Panc1 (cell line): ENCODE results near the gene TXN2. TPM values are rescaled to one million over a fixed set of nuclear protein-coding genes. Genes with fewer than 3 reads are reported as not detected.

Experiments
- ATAC-seq: fragments of 200-7000 bp; cut with Tn5 transposase; 2 replicates; pipeline ENCODE4 v1.9.1; 2020; ENCODE audit warnings: mild to moderate bottlenecking, moderate library complexity
- BruUV-seq: library from RNA; stranded (reverse); fragments of 400-500 nt; replicated peaks from 2 replicates; lab custom pipeline; 2021; lab: Mats Ljungman, UMichigan
- CTCF ChIA-PET: fragments of 300-600 bp; sonication (Branson Sonifier 250); formaldehyde crosslinking; loops from one replicate; lab custom pipeline; 2022; ENCODE audit warnings: antibody characterized with exemption; lab: Charles Lee
- POLR2A ChIA-PET: fragments of 300-600 bp; sonication (Branson Sonifier 250); formaldehyde crosslinking; loops from one replicate; lab custom pipeline; 2022; ENCODE audit warnings: antibody characterized with exemption; lab: Charles Lee
- DNase-seq: peaks from one replicate; pipeline ENCODE4 v3.0.0-alpha.2; 2010; ENCODE audit warnings: low read depth, low spot score
- H3K27ac ChIP-seq: 2 replicates; pipeline ENCODE4 v1.5.1; 2011; ENCODE audit warnings: mild to moderate bottlenecking, low read length, inconsistent platforms
- H3K27me3 ChIP-seq: fragments of 200-500 bp; sonication (Bioruptor generic); 2 replicates; pipeline ENCODE4 v1.6.0; 2014; ENCODE audit warnings: low read length, inconsistent platforms; ENCODE audit not compliant: control insufficient read depth, insufficient read depth
- H3K36me3 ChIP-seq: fragments of 200-500 bp; sonication (Bioruptor generic); 2 replicates; pipeline ENCODE4 v1.5.1; 2014; ENCODE audit warnings: inconsistent platforms, mild to moderate bottlenecking, low read length, moderate library complexity; ENCODE audit not compliant: control insufficient read depth, insufficient read depth
- H3K4me1 ChIP-seq: 2 replicates; pipeline ENCODE4 v1.5.1; 2011; ENCODE audit warnings: inconsistent platforms, mild to moderate bottlenecking, low read length, moderate library complexity; ENCODE audit not compliant: control insufficient read depth, insufficient read depth
- H3K4me3 ChIP-seq, 2 experiments: 2 replicates each; pipeline ENCODE4 v1.5.1; 2011 to 2012; ENCODE audit warnings: low read depth in 2 of 2, low read length in 2 of 2, mild to moderate bottlenecking in 2 of 2, inconsistent platforms in 1 of 2, moderate library complexity in 1 of 2
- H3K9me3 ChIP-seq: fragments of 200-500 bp; sonication (Bioruptor generic); 2 replicates; pipeline ENCODE4 v1.5.1; 2014; ENCODE audit warnings: low read depth, mild to moderate bottlenecking, inconsistent platforms, low read length, moderate library complexity; ENCODE audit not compliant: control insufficient read depth, insufficient read depth
- CTCF ChIP-seq: fragments of 450-650 bp; IDR thresholded peaks from 2 replicates; pipeline ENCODE4 v1.5.1; 2017; ENCODE audit warnings: mild to moderate bottlenecking
- POLR2AphosphoS5 ChIP-seq: IDR thresholded peaks from 2 replicates; pipeline ENCODE4 v1.6.1; 2012; ENCODE audit warnings: mild to moderate bottlenecking, low read depth, low read length, moderate library complexity
- REST ChIP-seq, 2 experiments: IDR thresholded peaks; 2 replicates each; pipeline ENCODE4 v1.6.1; 2011 to 2012; ENCODE audit warnings: low read depth in 2 of 2, control low read depth in 1 of 2, low read length in 1 of 2, mild to moderate bottlenecking in 1 of 2, moderate library complexity in 1 of 2; ENCODE audit not compliant: insufficient read depth in 1 of 2
- SIN3A ChIP-seq: IDR thresholded peaks from 2 replicates; pipeline ENCODE4 v1.6.1; 2012; ENCODE audit warnings: low read depth, mild to moderate bottlenecking, low read length, moderate library complexity, borderline replicate concordance; ENCODE audit not compliant: insufficient read depth
- TCF7L2 ChIP-seq: IDR thresholded peaks from 2 replicates; pipeline ENCODE4 v1.6.1; 2011; ENCODE audit warnings: mild to moderate bottlenecking, low read depth, low read length, inconsistent platforms
- in situ Hi-C: cut with HindIII; loops from 2 replicates; pipeline ENCODE4 v1.10.0; 2016; ENCODE audit warnings: low sequenced_read_pairs, low pct_unique_long_range_greater_than_20kb
- intact Hi-C: fragments of 100-400 bp; cut with micrococcal nuclease; formaldehyde crosslinking; loops from one replicate; pipeline ENCODE4 v1.10.0; 2022; ENCODE audit not compliant: unreplicated experiment
- total RNA-seq: library from RNA; stranded (reverse); gene quantifications from one replicate; pipeline ENCODE4 v1.2.1, GENCODE V29; 2021; ENCODE audit not compliant: unreplicated experiment

Gene TXN2
- total RNA-seq, 1 experiment from 2014 or later, result 64.1 TPM

- in situ Hi-C loops (no loop called here), intact Hi-C loops (no loop called here)
- no peaks in the 10 kb centered on the region for H3K36me3 ChIP-seq
- no peak for ATAC-seq
- ChIA-PET POLR2A (no interaction called here), CTCF (no interaction called here)
- DNase-seq, result no peak
- no peaks in the 10 kb centered on the region for H3K27me3 ChIP-seq
- peaks cover 39% of the 10 kb centered on the region for H3K4me1 ChIP-seq
- H3K9me3 ChIP-seq, result no peaks in the 10 kb centered on the region
- TF ChIP-seq TCF7L2 (no peak), SIN3A (no peak), POLR2AphosphoS5 (no peak), REST (IDR thresholded peaks at IDR 0.05; ENCODE audit: insufficient read depth in 1 of 2, low read depth in 2 of 2, low read length in 1 of 2) (no peak), CTCF (no peak)
- no peak overlapping the region for H3K4me3 ChIP-seq
- no peak overlapping the region for H3K27ac ChIP-seq
- BruUV-seq, result no TSS peak
Observed at GRCh38 chr22:36456464-36456845, 25.0 kb downstream of the TXN2 start.

GRCh38 chr22:36455571-36456463, 25.6 kb downstream of the TXN2 start:
- Histone ChIP-seq H3K9me3 (no peaks in the 10 kb centered on the region), H3K27me3 (no peaks in the 10 kb centered on the region), H3K36me3 (no peaks in the 10 kb centered on the region), H3K27ac (peak overlapping the region; percentile 86), H3K4me3 (peak overlapping the region; percentile 40 to 45), H3K4me1 (peaks cover 41% of the 10 kb centered on the region)
- TF ChIP-seq SIN3A (no peak), REST (IDR thresholded peaks at IDR 0.05; ENCODE audit: insufficient read depth in 1 of 2, low read depth in 2 of 2, low read length in 1 of 2) (no peak), TCF7L2 (no peak), CTCF (no peak), POLR2AphosphoS5 (no peak)
- CTCF ChIA-PET, result no interaction called here
- no peak for DNase-seq
- BruUV-seq, result no TSS peak
- peak; percentile 20 for ATAC-seq
- in situ Hi-C loops, result no loop called here
- POLR2A ChIA-PET, result no interaction called here
- intact Hi-C loops, result no loop called here
